GM23338 (cell line): Measurements from ENCODE around the gene NBPF1.
"Not testable (repeated sequence)": the region's sequence is repeated elsewhere in the genome, so short reads cannot be mapped to it uniquely, and the experiment has no call there.

Source experiments
- CREB1 ChIP-seq: fragments of 250-450 bp; sonication (Bioruptor Pico); IDR thresholded peaks from 2 replicates; pipeline ENCODE4 v1.5.0; 2020; ENCODE audit warnings: low read depth, mild to moderate bottlenecking, moderate library complexity
- EZH2 ChIP-seq: fragments of 200-600 bp; sonication (generic); IDR thresholded peaks from one replicate; pipeline ENCODE4 v1.8.0; 2017; ENCODE audit warnings: antibody characterized with exemption, mild to moderate bottlenecking, low read depth; ENCODE audit not compliant: unreplicated experiment
- EZH2phosphoT487 ChIP-seq: fragments of 200-600 bp; sonication (generic); IDR thresholded peaks from one replicate; pipeline ENCODE4 v1.8.1; 2018; ENCODE audit warnings: antibody characterized with exemption; ENCODE audit not compliant: unreplicated experiment
- POLR2AphosphoS5 ChIP-seq: IDR thresholded peaks from 2 replicates; pipeline ENCODE4 v1.6.1; 2016; ENCODE audit warnings: antibody characterized with exemption, low read depth
- ZNF331 ChIP-seq: fragments of 250-450 bp; sonication (Bioruptor Pico); IDR thresholded peaks from 2 replicates; pipeline ENCODE4 v1.5.0; 2020; ENCODE audit warnings: low read depth, mild to moderate bottlenecking, moderate library complexity
- TF ChIP-seq, protein P1 (sequence below), 2 experiments: fragments of 200-600 bp in 1 of 2; sonication (generic) in 1 of 2; conservative IDR thresholded peaks; 2 replicates each; pipeline versions ENCODE4 v1.5.1 to v1.6.1; 2016 to 2017; ENCODE audit warnings: antibody characterized with exemption in 2 of 2, low read depth in 2 of 2, mild to moderate bottlenecking in 2 of 2, moderate library complexity in 1 of 2
- TF ChIP-seq, protein P2 (sequence below): fragments of 250-450 bp; sonication (Bioruptor Pico); IDR thresholded peaks from 2 replicates; pipeline ENCODE4 v1.5.0; 2020; ENCODE audit warnings: mild to moderate bottlenecking, moderate library complexity
- TF ChIP-seq, protein P3 (sequence below): IDR thresholded peaks from one replicate; pipeline ENCODE4 v1.6.1; 2018; ENCODE audit warnings: antibody characterized with exemption; ENCODE audit not compliant: unreplicated experiment
- TF ChIP-seq, protein P4 (sequence below): IDR thresholded peaks from 2 replicates; pipeline ENCODE4 v1.6.1; 2016; ENCODE audit warnings: antibody characterized with exemption

DNA sequence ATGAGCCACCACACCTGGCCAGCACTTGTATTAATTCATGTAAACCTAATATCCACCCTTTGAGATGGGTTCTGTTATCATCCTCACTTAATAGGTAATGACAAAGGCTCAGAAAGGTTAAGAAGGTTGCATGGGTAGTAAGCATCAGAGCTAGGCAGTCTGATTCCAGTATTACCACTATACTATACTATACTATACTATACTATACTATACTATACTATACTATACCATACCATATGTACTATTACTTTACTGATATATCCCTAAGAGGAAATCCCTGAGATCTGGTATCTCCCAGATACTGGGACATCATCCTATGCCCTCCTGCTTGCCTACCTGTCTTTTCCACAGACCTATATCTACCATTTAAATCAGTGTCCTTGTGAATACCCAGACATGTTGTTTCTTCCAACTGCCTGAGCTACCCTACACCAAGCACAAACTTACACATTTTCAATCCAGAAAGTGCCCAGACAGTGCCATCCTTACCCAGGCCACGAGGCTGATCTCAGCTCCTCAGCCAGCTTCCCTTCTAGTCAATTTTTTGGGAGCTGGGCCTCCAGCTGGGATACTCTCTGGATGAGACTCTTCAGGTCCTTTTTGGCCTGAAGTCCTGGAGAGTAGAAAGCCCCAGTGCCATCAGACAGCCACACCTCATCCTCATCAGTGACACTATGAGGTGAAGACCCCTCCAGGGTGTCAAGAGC lies 63.0 kb downstream of the NBPF1 start:
- TF ChIP-seq, protein P1, sequence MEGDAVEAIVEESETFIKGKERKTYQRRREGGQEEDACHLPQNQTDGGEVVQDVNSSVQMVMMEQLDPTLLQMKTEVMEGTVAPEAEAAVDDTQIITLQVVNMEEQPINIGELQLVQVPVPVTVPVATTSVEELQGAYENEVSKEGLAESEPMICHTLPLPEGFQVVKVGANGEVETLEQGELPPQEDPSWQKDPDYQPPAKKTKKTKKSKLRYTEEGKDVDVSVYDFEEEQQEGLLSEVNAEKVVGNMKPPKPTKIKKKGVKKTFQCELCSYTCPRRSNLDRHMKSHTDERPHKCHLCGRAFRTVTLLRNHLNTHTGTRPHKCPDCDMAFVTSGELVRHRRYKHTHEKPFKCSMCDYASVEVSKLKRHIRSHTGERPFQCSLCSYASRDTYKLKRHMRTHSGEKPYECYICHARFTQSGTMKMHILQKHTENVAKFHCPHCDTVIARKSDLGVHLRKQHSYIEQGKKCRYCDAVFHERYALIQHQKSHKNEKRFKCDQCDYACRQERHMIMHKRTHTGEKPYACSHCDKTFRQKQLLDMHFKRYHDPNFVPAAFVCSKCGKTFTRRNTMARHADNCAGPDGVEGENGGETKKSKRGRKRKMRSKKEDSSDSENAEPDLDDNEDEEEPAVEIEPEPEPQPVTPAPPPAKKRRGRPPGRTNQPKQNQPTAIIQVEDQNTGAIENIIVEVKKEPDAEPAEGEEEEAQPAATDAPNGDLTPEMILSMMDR (conservative IDR thresholded peaks at IDR 0.05; ENCODE audit: low read depth in 2 of 2) = not testable (repeated sequence)
- not testable (repeated sequence) for TF ChIP-seq EZH2; EZH2phosphoT487; CREB1; POLR2AphosphoS5; ZNF331 (CRISPR knock-in tag)
- TF ChIP-seq, protein P2, sequence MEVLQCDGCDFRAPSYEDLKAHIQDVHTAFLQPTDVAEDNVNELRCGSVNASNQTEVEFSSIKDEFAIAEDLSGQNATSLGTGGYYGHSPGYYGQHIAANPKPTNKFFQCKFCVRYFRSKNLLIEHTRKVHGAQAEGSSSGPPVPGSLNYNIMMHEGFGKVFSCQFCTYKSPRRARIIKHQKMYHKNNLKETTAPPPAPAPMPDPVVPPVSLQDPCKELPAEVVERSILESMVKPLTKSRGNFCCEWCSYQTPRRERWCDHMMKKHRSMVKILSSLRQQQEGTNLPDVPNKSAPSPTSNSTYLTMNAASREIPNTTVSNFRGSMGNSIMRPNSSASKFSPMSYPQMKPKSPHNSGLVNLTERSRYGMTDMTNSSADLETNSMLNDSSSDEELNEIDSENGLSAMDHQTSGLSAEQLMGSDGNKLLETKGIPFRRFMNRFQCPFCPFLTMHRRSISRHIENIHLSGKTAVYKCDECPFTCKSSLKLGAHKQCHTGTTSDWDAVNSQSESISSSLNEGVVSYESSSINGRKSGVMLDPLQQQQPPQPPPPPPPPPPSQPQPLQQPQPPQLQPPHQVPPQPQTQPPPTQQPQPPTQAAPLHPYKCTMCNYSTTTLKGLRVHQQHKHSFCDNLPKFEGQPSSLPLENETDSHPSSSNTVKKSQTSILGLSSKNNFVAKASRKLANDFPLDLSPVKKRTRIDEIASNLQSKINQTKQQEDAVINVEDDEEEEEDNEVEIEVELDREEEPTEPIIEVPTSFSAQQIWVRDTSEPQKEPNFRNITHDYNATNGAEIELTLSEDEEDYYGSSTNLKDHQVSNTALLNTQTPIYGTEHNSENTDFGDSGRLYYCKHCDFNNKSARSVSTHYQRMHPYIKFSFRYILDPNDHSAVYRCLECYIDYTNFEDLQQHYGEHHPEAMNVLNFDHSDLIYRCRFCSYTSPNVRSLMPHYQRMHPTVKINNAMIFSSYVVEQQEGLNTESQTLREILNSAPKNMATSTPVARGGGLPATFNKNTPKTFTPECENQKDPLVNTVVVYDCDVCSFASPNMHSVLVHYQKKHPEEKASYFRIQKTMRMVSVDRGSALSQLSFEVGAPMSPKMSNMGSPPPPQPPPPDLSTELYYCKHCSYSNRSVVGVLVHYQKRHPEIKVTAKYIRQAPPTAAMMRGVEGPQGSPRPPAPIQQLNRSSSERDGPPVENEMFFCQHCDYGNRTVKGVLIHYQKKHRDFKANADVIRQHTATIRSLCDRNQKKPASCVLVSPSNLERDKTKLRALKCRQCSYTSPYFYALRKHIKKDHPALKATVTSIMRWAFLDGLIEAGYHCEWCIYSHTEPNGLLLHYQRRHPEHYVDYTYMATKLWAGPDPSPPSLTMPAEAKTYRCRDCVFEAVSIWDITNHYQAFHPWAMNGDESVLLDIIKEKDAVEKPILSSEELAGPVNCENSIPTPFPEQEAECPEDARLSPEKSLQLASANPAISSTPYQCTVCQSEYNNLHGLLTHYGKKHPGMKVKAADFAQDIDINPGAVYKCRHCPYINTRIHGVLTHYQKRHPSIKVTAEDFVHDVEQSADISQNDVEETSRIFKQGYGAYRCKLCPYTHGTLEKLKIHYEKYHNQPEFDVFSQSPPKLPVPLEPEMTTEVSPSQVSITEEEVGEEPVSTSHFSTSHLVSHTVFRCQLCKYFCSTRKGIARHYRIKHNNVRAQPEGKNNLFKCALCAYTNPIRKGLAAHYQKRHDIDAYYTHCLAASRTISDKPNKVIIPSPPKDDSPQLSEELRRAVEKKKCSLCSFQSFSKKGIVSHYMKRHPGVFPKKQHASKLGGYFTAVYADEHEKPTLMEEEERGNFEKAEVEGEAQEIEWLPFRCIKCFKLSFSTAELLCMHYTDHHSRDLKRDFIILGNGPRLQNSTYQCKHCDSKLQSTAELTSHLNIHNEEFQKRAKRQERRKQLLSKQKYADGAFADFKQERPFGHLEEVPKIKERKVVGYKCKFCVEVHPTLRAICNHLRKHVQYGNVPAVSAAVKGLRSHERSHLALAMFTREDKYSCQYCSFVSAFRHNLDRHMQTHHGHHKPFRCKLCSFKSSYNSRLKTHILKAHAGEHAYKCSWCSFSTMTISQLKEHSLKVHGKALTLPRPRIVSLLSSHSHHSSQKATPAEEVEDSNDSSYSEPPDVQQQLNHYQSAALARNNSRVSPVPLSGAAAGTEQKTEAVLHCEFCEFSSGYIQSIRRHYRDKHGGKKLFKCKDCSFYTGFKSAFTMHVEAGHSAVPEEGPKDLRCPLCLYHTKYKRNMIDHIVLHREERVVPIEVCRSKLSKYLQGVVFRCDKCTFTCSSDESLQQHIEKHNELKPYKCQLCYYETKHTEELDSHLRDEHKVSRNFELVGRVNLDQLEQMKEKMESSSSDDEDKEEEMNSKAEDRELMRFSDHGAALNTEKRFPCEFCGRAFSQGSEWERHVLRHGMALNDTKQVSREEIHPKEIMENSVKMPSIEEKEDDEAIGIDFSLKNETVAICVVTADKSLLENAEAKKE (CRISPR knock-in tag) = not testable (repeated sequence)
- TF ChIP-seq, protein P3, sequence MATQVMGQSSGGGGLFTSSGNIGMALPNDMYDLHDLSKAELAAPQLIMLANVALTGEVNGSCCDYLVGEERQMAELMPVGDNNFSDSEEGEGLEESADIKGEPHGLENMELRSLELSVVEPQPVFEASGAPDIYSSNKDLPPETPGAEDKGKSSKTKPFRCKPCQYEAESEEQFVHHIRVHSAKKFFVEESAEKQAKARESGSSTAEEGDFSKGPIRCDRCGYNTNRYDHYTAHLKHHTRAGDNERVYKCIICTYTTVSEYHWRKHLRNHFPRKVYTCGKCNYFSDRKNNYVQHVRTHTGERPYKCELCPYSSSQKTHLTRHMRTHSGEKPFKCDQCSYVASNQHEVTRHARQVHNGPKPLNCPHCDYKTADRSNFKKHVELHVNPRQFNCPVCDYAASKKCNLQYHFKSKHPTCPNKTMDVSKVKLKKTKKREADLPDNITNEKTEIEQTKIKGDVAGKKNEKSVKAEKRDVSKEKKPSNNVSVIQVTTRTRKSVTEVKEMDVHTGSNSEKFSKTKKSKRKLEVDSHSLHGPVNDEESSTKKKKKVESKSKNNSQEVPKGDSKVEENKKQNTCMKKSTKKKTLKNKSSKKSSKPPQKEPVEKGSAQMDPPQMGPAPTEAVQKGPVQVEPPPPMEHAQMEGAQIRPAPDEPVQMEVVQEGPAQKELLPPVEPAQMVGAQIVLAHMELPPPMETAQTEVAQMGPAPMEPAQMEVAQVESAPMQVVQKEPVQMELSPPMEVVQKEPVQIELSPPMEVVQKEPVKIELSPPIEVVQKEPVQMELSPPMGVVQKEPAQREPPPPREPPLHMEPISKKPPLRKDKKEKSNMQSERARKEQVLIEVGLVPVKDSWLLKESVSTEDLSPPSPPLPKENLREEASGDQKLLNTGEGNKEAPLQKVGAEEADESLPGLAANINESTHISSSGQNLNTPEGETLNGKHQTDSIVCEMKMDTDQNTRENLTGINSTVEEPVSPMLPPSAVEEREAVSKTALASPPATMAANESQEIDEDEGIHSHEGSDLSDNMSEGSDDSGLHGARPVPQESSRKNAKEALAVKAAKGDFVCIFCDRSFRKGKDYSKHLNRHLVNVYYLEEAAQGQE = not testable (repeated sequence)
- TF ChIP-seq, protein P4, sequence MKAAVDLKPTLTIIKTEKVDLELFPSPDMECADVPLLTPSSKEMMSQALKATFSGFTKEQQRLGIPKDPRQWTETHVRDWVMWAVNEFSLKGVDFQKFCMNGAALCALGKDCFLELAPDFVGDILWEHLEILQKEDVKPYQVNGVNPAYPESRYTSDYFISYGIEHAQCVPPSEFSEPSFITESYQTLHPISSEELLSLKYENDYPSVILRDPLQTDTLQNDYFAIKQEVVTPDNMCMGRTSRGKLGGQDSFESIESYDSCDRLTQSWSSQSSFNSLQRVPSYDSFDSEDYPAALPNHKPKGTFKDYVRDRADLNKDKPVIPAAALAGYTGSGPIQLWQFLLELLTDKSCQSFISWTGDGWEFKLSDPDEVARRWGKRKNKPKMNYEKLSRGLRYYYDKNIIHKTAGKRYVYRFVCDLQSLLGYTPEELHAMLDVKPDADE = not testable (repeated sequence)
